A549 (cell line): ENCODE data around the gene RAD51B. TPM values are rescaled to one million over a fixed set of nuclear protein-coding genes. Genes with fewer than 3 reads are reported as not detected.
A peak's percentile ranks its signal among the peaks of the same experiment; 100 is the strongest.

Experiments
- ATAC-seq, 2 experiments: fragments of 200-7000 bp in 1 of 2; fragments of >200 bp in 1 of 2; cut with Nextera tagmentation in 1 of 2; cut with Tn5 transposase in 1 of 2; 3 replicates each; pipeline versions ENCODE4 v1.8.0 to v1.9.1; 2018 to 2020; ENCODE audit warnings: mild to moderate bottlenecking in 1 of 2, moderate library complexity in 1 of 2
- CTCF ChIA-PET: fragments of 300-600 bp; sonication (Branson Sonifier 250); formaldehyde crosslinking; extraction: SDS; loops from one replicate; lab custom pipeline; 2021; ENCODE audit warnings: antibody characterized with exemption, inconsistent platforms; lab: Yijun Ruan, JAX
- POLR2A ChIA-PET: fragments of 350-600 bp; formaldehyde crosslinking; extraction: SDS; loops from one replicate; lab custom pipeline; 2021; ENCODE audit warnings: antibody characterized with exemption, inconsistent platforms; lab: Yijun Ruan, JAX
- DNase-seq, 2 experiments: peaks; one replicate each; pipeline versions ENCODE4 v3.0.0 to v3.0.0-alpha.2; 2011 to 2016; ENCODE audit warnings: low read depth in 1 of 2, low spot score in 1 of 2
- FAIRE-seq: peaks from 2 replicates; lab custom pipeline; 2011; peaks lifted over from hg19 to GRCh38; lab: Jason Lieb, UNC
- H3K27ac ChIP-seq, 2 experiments: fragments of >200 bp; sonication (Bioruptor Twin); formaldehyde crosslinking; 3 replicates each; pipeline ENCODE4 v1.5.1; 2016 to 2017
- H3K4me1 ChIP-seq: fragments of >200 bp; sonication (Bioruptor Twin); formaldehyde crosslinking; 3 replicates; pipeline ENCODE4 v1.6.1; 2016
- H3K4me2 ChIP-seq: fragments of >200 bp; sonication (Bioruptor Twin); formaldehyde crosslinking; 3 replicates; pipeline ENCODE4 v1.6.1; 2016
- H3K4me3 ChIP-seq: fragments of >200 bp; sonication (Bioruptor Twin); formaldehyde crosslinking; 3 replicates; pipeline ENCODE4 v1.5.1; 2016
- H3K9me3 ChIP-seq: fragments of >200 bp; sonication (Bioruptor Twin); formaldehyde crosslinking; 3 replicates; pipeline ENCODE4 v1.6.1; 2016
- CBX2 ChIP-seq: fragments of 200-600 bp; sonication (generic); IDR thresholded peaks from 2 replicates; pipeline ENCODE4 v1.6.1; 2016; ENCODE audit warnings: low read depth, mild to moderate bottlenecking, borderline replicate concordance
- CEBPB ChIP-seq, 2 experiments: fragments of >200 bp in 1 of 2; sonication (Bioruptor Twin) in 1 of 2; formaldehyde crosslinking in 1 of 2; IDR thresholded peaks; 2 replicates each; pipeline ENCODE4 v1.6.1; 2012 to 2016
- EP300 ChIP-seq, 2 experiments: fragments of >200 bp; sonication (Bioruptor Twin); formaldehyde crosslinking; IDR thresholded peaks; 2 replicates in 1 of 2; 3 replicates in 1 of 2; pipeline ENCODE4 v1.6.1; 2016 to 2017
- FOSB ChIP-seq: fragments of 250-450 bp; sonication (Bioruptor Pico); IDR thresholded peaks from 2 replicates; pipeline ENCODE4 v1.5.0; 2020; ENCODE audit warnings: mild to moderate bottlenecking, moderate library complexity
- FOSL2 ChIP-seq, 2 experiments: fragments of 450-650 bp in 1 of 2; fragments of >200 bp in 1 of 2; sonication (Bioruptor Twin) in 1 of 2; formaldehyde crosslinking; IDR thresholded peaks; 2 replicates each; pipeline versions ENCODE4 v1.5.0 to v1.6.1; 2016 to 2020; ENCODE audit warnings: mild to moderate bottlenecking in 1 of 2, moderate library complexity in 1 of 2
- FOXS1 ChIP-seq: fragments of 250-450 bp; sonication (Bioruptor Pico); IDR thresholded peaks from 2 replicates; pipeline ENCODE4 v1.5.0; 2020; ENCODE audit warnings: mild to moderate bottlenecking, moderate library complexity
- GATA3 ChIP-seq: IDR thresholded peaks from 2 replicates; pipeline ENCODE4 v1.6.1; 2012; ENCODE audit warnings: borderline replicate concordance
- HOXB5 ChIP-seq: fragments of 250-450 bp; sonication (Bioruptor Pico); IDR thresholded peaks from 2 replicates; pipeline ENCODE4 v1.5.0; 2020; ENCODE audit warnings: mild to moderate bottlenecking, moderate library complexity
- JUN ChIP-seq, 2 experiments: fragments of >200 bp; sonication (Bioruptor Twin); formaldehyde crosslinking; IDR thresholded peaks; 2 replicates in 1 of 2; 3 replicates in 1 of 2; pipeline ENCODE4 v1.6.1; 2016 to 2017
- MAZ ChIP-seq: fragments of 150-350 bp; IDR thresholded peaks from 2 replicates; pipeline ENCODE4 v1.6.1; 2014; ENCODE audit warnings: antibody characterized with exemption, low read depth, low read length, borderline replicate concordance
- NR3C1 ChIP-seq: fragments of >200 bp; sonication (Bioruptor Twin); formaldehyde crosslinking; IDR thresholded peaks from 3 replicates; pipeline ENCODE4 v1.6.1; 2017
- RAD21 ChIP-seq, 2 experiments: fragments of >200 bp in 1 of 2; sonication (Bioruptor Twin) in 1 of 2; formaldehyde crosslinking in 1 of 2; IDR thresholded peaks in 1 of 2; conservative IDR thresholded peaks in 1 of 2; 2 replicates in 1 of 2; 3 replicates in 1 of 2; pipeline ENCODE4 v1.6.1; 2012 to 2018; ENCODE audit warnings: inconsistent platforms in 1 of 2
- RNF2 ChIP-seq: fragments of 200-600 bp; sonication (generic); IDR thresholded peaks from 2 replicates; pipeline ENCODE4 v1.6.1; 2016; ENCODE audit warnings: low read depth, mild to moderate bottlenecking, antibody characterized with exemption, moderate library complexity, borderline replicate concordance
- SMC3 ChIP-seq: fragments of >200 bp; sonication (Bioruptor Twin); formaldehyde crosslinking; IDR thresholded peaks from 3 replicates; pipeline ENCODE4 v1.6.1; 2018; ENCODE audit warnings: inconsistent platforms
- TFCP2L1 ChIP-seq: fragments of 250-450 bp; sonication (Bioruptor Pico); IDR thresholded peaks from 2 replicates; pipeline ENCODE4 v1.5.0; 2021; ENCODE audit warnings: mild to moderate bottlenecking
- TP53 ChIP-seq: fragments of 250-450 bp; sonication (Bioruptor Pico); IDR thresholded peaks from 2 replicates; pipeline ENCODE4 v1.5.0; 2021; ENCODE audit warnings: mild to moderate bottlenecking, moderate library complexity
- ZC3H11A ChIP-seq: fragments of 450-650 bp; IDR thresholded peaks from 2 replicates; pipeline ENCODE4 v1.6.1; 2014; ENCODE audit warnings: antibody characterized with exemption, mild to moderate bottlenecking
- ZFP36 ChIP-seq: fragments of 450-650 bp; IDR thresholded peaks from 2 replicates; pipeline ENCODE4 v1.6.1; 2014; ENCODE audit warnings: borderline replicate concordance; ENCODE audit not compliant: partially characterized antibody
- WGBS: methylation state at CpG from one replicate; pipeline ENCODE4 v1.1.6; 2017; ENCODE audit errors: missing lambda C conversion rate; 5-methylcytosine and 5-hydroxymethylcytosine counted together
- polyA plus RNA-seq, 4 experiments: library from polyadenylated mRNA; depleted of rRNA in 3 of 4; stranded (reverse); fragments of >200 nt; fragmentation: RNase III in 1 of 4; extraction: RNeasy Plus Mini Kit Qiagen cat#74134 plus additional on column Dnase treatment in 1 of 4; gene quantifications; 2 replicates in 3 of 4; 3 replicates in 1 of 4; pipeline ENCODE4 v1.2.3, GENCODE V29; 2011 to 2017
- TF ChIP-seq, protein P1 (sequence below): fragments of 250-450 bp; sonication (Bioruptor Pico); IDR thresholded peaks from 2 replicates; pipeline ENCODE4 v1.5.0; 2021; ENCODE audit warnings: mild to moderate bottlenecking, moderate library complexity, borderline replicate concordance
- TF ChIP-seq, protein P2 (sequence below): IDR thresholded peaks from 2 replicates; pipeline ENCODE4 v1.6.1; 2012
- TF ChIP-seq, protein P3 (sequence below): fragments of 250-450 bp; sonication (Bioruptor Pico); IDR thresholded peaks from 2 replicates; pipeline ENCODE4 v1.5.0; 2020; ENCODE audit warnings: low read depth, mild to moderate bottlenecking, moderate library complexity

The RAD51B gene
- polyA plus RNA-seq, 2 of the 4 experiments (the other 2 are of a cell fraction), result 7.2 to 10.8 TPM

DNA sequence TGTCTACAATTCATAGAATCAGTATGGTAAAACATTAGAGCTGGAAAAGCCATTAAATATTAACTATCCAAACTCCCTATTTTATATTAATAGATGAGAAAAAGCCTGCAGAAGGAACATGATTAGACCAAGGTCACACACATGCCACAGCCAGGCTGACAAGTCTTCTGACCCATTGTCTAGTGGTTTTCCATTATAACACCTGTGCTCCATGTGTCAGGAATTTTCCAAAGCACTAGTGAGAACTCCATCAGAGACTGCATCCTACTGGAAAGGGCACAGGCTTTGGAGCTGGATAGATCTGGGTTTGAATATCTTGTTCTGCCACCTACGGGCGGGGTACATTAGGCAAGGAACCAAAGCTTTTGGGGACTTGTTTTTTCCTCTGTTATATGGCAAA is 325.5 kb downstream of the RAD51B start (continued):
- TF ChIP-seq RNF2, result no peak
- no peak for TF ChIP-seq CBX2

DNA sequence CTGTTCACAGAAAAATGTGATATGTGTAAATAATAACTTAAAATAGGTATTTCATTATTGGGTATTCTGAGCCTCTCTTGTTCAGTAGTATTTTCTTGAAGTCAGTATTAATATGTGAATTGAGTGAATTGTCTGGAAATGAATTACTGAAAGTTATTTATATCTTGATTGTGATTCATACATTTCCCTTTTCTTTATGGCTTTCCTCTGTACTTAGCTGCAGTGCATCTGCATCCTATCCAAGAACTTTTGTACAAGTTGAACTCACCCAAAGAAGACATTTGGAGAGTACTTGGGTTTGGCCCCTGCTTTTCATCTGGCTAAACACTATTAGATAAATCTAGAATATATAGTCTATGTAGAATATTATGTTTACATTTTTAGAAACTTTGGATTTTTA is 326.0 kb downstream of the RAD51B start:
- no peak for FAIRE-seq
- peaks cover 24% of the 10 kb centered on the region for H3K9me3 ChIP-seq
- no peak for ATAC-seq
- H3K4me1 ChIP-seq, result peaks cover 74% of the 10 kb centered on the region
- H3K27ac ChIP-seq, result peak overlapping the region; percentile 88 to 98
- ChIA-PET CTCF (interaction anchor here (0.8 to 2.9 kb wide), 5 partner anchors 14 to 671 kb away, joined by 3 to 15 read pairs (median 3); no protein-coding TSS in a partner anchor), POLR2A (interaction anchor here (1.0 kb wide), 2 partner anchors 47 to 201 kb away, joined by 3 to 5 read pairs; no protein-coding TSS in a partner anchor)
- no peak for DNase-seq
- no peak overlapping the region for H3K4me3 ChIP-seq
- H3K4me2 ChIP-seq, result peak overlapping the region; percentile 77; the same call in 2 of the 3 replicates
- TF ChIP-seq FOXS1 (CRISPR knock-in tag), result no peak
- TF ChIP-seq TP53, result no peak
- no peak for TF ChIP-seq ZFP36
- TF ChIP-seq FOSB (CRISPR knock-in tag), result no peak
- peak; percentile 52; the same call in 1 of the 2 replicates for TF ChIP-seq TFCP2L1 (CRISPR knock-in tag)

DNA sequence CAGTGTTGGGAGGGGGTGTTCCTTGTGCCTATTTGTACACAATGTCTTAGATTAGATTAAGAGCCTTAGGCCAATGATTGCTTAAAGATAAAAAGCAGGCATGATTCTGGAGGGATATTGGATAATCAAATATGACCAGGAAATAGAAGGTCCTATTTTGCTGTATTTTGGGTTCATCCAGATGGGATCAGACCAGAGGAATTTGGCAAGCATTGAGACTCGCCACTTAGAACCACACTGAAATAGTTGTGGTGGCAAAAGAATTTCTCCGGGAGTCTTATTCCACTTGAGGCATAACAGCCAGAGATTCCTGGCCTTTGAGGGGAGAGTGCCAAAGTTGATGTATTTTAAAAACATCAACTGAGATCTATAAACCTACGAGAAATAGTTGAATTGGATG is 327.2 kb downstream of the RAD51B start:
- ChIA-PET POLR2A (interaction anchor here (1.0 to 1.4 kb wide), 5 partner anchors 45 to 646 kb away, joined by 3 to 6 read pairs (median 4); partner anchors contain the start of gene ZFP36L1), CTCF (no interaction called here)
- H3K27ac ChIP-seq, result peak overlapping the region; percentile 88 to 98
- peaks cover 61% of the 10 kb centered on the region for H3K4me1 ChIP-seq
- FAIRE-seq, result no peak
- peak overlapping the region; percentile 25 for H3K4me2 ChIP-seq
- peak; percentile 25 to 80 for DNase-seq
- no peak overlapping the region for H3K4me3 ChIP-seq
- H3K9me3 ChIP-seq, result peaks cover 34% of the 10 kb centered on the region
- TF ChIP-seq EP300 (IDR thresholded peaks at IDR 0.05) (peak in 1 of 2 experiments; percentile 82; a peak in 2 of 5 replicates), RAD21 (conservative IDR thresholded peaks at IDR 0.05 in 1 of 2, IDR thresholded peaks at IDR 0.05 in 1 of 2) (peak in 1 of 2 experiments; percentile 9; a peak in 1 of 5 replicates), NR3C1 (no peak), SMC3 (peak; percentile 13; the same call in 1 of the 3 replicates), MAZ (no peak), ZC3H11A (no peak), HOXB5 (CRISPR knock-in tag) (no peak), FOSL2 (IDR thresholded peaks at IDR 0.05) (no peak), FOSL2 (CRISPR knock-in tag; IDR thresholded peaks at IDR 0.05) (peak; percentile 22; the same call in 1 of the 2 replicates), GATA3 (peak; percentile 78), JUN (IDR thresholded peaks at IDR 0.05) (peak in 1 of 2 experiments; percentile 70; a peak in 3 of 5 replicates), CEBPB (IDR thresholded peaks at IDR 0.05) (peak in 1 of 2 experiments; percentile 64; a peak in 2 of 4 replicates)
- TF ChIP-seq, protein P1, sequence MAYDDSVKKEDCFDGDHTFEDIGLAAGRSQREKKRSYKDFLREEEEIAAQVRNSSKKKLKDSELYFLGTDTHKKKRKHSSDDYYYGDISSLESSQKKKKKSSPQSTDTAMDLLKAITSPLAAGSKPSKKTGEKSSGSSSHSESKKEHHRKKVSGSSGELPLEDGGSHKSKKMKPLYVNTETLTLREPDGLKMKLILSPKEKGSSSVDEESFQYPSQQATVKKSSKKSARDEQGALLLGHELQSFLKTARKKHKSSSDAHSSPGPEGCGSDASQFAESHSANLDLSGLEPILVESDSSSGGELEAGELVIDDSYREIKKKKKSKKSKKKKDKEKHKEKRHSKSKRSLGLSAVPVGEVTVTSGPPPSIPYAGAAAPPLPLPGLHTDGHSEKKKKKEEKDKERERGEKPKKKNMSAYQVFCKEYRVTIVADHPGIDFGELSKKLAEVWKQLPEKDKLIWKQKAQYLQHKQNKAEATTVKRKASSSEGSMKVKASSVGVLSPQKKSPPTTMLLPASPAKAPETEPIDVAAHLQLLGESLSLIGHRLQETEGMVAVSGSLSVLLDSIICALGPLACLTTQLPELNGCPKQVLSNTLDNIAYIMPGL, result no peak
- TF ChIP-seq, protein P2, sequence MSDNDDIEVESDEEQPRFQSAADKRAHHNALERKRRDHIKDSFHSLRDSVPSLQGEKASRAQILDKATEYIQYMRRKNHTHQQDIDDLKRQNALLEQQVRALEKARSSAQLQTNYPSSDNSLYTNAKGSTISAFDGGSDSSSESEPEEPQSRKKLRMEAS, result peak; percentile 25; the same call in 1 of the 2 replicates
- TF ChIP-seq, protein P3, sequence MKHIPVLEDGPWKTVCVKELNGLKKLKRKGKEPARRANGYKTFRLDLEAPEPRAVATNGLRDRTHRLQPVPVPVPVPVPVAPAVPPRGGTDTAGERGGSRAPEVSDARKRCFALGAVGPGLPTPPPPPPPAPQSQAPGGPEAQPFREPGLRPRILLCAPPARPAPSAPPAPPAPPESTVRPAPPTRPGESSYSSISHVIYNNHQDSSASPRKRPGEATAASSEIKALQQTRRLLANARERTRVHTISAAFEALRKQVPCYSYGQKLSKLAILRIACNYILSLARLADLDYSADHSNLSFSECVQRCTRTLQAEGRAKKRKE (CRISPR knock-in tag), result no peak
- whole genome bisulfite sequencing, result 25% methylated on average over 3 of the region's 3 CpGs
- ATAC-seq, result peak; percentile 52 to 84; a peak in 4 of 6 replicates
